KMS-11 (cell line): ENCODE results near the gene C10orf88.

Experiments used
- H2AFZ ChIP-seq: fragments of 200-600 bp; sonication (generic); 2 replicates; pipeline ENCODE4 v1.6.1; 2016; ENCODE audit warnings: antibody characterized with exemption, mixed run types, low read depth
- H3K27ac ChIP-seq: fragments of 200-600 bp; sonication (generic); 2 replicates; pipeline ENCODE4 v1.6.1; 2016; ENCODE audit warnings: mild to moderate bottlenecking, mixed run types
- H3K27me3 ChIP-seq: fragments of 200-600 bp; sonication (generic); 2 replicates; pipeline ENCODE4 v1.6.1; 2017; ENCODE audit warnings: mild to moderate bottlenecking, low read depth, mixed run types, moderate library complexity; ENCODE audit not compliant: insufficient read depth
- H3K36me3 ChIP-seq: fragments of 200-600 bp; sonication (generic); 2 replicates; pipeline ENCODE4 v1.6.1; 2017; ENCODE audit warnings: mild to moderate bottlenecking, mixed run types; ENCODE audit not compliant: insufficient read depth
- H3K4me1 ChIP-seq: fragments of 200-600 bp; sonication (generic); 2 replicates; pipeline ENCODE4 v1.6.1; 2016; ENCODE audit warnings: mild to moderate bottlenecking, low read depth, mixed run types; ENCODE audit not compliant: poor library complexity, severe bottlenecking
- H3K4me2 ChIP-seq: fragments of 200-600 bp; sonication (generic); 2 replicates; pipeline ENCODE4 v1.7.0; 2016; ENCODE audit warnings: mild to moderate bottlenecking, mixed run types
- H3K4me3 ChIP-seq: fragments of 200-600 bp; sonication (generic); IDR thresholded peaks from 2 replicates; pipeline ENCODE4 v1.6.1; 2017; ENCODE audit warnings: low read depth, low read length, mixed read lengths; ENCODE audit not compliant: insufficient read depth
- H3K79me2 ChIP-seq: fragments of 200-600 bp; sonication (generic); 2 replicates; pipeline ENCODE4 v1.6.1; 2016; ENCODE audit warnings: low read depth, mixed run types; ENCODE audit not compliant: insufficient read depth
- H3K9ac ChIP-seq: fragments of 200-600 bp; sonication (generic); 2 replicates; pipeline ENCODE4 v1.6.1; 2016; ENCODE audit warnings: mild to moderate bottlenecking, mixed run types
- H4K20me1 ChIP-seq: fragments of 200-600 bp; sonication (generic); 2 replicates; pipeline ENCODE4 v1.6.1; 2016; ENCODE audit warnings: mild to moderate bottlenecking, mixed run types; ENCODE audit not compliant: insufficient read depth
- CTCF ChIP-seq: fragments of 200-600 bp; sonication (generic); conservative IDR thresholded peaks from 2 replicates; pipeline ENCODE4 v1.6.1; 2017; ENCODE audit warnings: low read depth, mild to moderate bottlenecking, antibody characterized with exemption, low read length, moderate library complexity, mixed read lengths

Gene C10orf88

GRCh38 chr10:122931088-122931906 lies 22.7 kb downstream of the C10orf88 start:
- no peak overlapping the region for H3K9ac ChIP-seq
- no peaks in the 10 kb centered on the region for H4K20me1 ChIP-seq
- no peaks in the 10 kb centered on the region for H3K27me3 ChIP-seq
- H3K4me3 ChIP-seq = no peak overlapping the region
- no peak overlapping the region for H3K27ac ChIP-seq
- no peak overlapping the region for H3K4me2 ChIP-seq
- no peaks in the 10 kb centered on the region for H3K79me2 ChIP-seq
- no peaks in the 10 kb centered on the region for H3K4me1 ChIP-seq
- H2AFZ ChIP-seq = no peak overlapping the region
- H3K36me3 ChIP-seq = no peaks in the 10 kb centered on the region
- TF ChIP-seq CTCF = no peak

GRCh38 chr10:122930140-122930539 lies 23.9 kb downstream of the C10orf88 start:
- H3K36me3 ChIP-seq = no peaks in the 10 kb centered on the region
- no peak overlapping the region for H2AFZ ChIP-seq
- H3K4me3 ChIP-seq = no peak overlapping the region
- no peak for TF ChIP-seq CTCF
- H3K79me2 ChIP-seq = no peaks in the 10 kb centered on the region
- H3K27me3 ChIP-seq = no peaks in the 10 kb centered on the region
- no peak overlapping the region for H3K9ac ChIP-seq
- no peak overlapping the region for H3K27ac ChIP-seq
- H3K4me2 ChIP-seq = no peak overlapping the region
- no peaks in the 10 kb centered on the region for H3K4me1 ChIP-seq
- no peaks in the 10 kb centered on the region for H4K20me1 ChIP-seq

GRCh38 chr10:122915700-122916099 lies 38.3 kb downstream of the C10orf88 start:
- Histone ChIP-seq H3K79me2 (no peaks in the 10 kb centered on the region), H4K20me1 (no peaks in the 10 kb centered on the region), H3K9ac (no peak overlapping the region), H2AFZ (no peak overlapping the region), H3K4me1 (no peaks in the 10 kb centered on the region), H3K4me2 (no peak overlapping the region), H3K27me3 (no peaks in the 10 kb centered on the region), H3K27ac (no peak overlapping the region), H3K4me3 (no peak overlapping the region), H3K36me3 (no peaks in the 10 kb centered on the region)
- TF ChIP-seq CTCF = no peak

GRCh38 chr10:122911889-122912484 lies 42.0 kb downstream of the C10orf88 start:
- TF ChIP-seq CTCF = no peak
- no peak overlapping the region for H2AFZ ChIP-seq
- H3K36me3 ChIP-seq = no peaks in the 10 kb centered on the region
- no peaks in the 10 kb centered on the region for H4K20me1 ChIP-seq
- no peak overlapping the region for H3K9ac ChIP-seq
- H3K4me3 ChIP-seq = no peak overlapping the region
- no peak overlapping the region for H3K27ac ChIP-seq
- H3K4me1 ChIP-seq = no peaks in the 10 kb centered on the region
- no peak overlapping the region for H3K4me2 ChIP-seq
- H3K27me3 ChIP-seq = no peaks in the 10 kb centered on the region
- H3K79me2 ChIP-seq = no peaks in the 10 kb centered on the region
